Hypothalamus (tissue), 51 donors: Measurements from ENCODE around the gene NEUROD4.

ENCODE experiments used
- DNase-seq, 51 donors: peaks; one replicate each; lab custom pipeline; 2025; lab: John Stamatoyannopoulos, UW

NEUROD4 gene

DNA sequence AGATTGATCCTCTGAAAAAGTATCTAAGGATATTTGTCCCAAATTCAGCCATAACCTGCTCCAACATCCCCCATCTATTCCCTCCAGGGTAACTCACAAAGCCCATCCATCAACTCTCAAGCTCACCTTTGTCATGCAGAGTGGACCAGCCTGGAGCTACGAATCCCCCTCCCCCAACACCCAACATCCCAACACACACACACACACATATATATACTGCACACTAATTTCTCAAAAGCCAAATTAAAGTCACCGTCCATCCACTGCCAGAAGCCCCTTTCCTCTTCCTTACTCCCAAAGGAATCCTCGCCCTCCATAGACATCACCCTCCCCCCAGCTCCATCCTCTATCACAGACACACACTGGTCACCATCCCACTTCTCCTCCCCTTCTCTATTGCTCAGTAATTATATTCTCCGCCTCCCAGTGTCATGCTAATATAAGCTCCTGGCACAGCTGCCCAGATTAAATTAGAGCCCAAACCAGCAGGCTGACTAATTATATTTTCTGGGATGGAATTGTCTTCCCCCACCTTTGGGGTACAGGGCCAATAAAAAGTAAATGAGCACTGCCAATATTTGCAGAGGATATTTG, 21.7 kb upstream of the NEUROD4 start:
- no peak for DNase-seq

DNA sequence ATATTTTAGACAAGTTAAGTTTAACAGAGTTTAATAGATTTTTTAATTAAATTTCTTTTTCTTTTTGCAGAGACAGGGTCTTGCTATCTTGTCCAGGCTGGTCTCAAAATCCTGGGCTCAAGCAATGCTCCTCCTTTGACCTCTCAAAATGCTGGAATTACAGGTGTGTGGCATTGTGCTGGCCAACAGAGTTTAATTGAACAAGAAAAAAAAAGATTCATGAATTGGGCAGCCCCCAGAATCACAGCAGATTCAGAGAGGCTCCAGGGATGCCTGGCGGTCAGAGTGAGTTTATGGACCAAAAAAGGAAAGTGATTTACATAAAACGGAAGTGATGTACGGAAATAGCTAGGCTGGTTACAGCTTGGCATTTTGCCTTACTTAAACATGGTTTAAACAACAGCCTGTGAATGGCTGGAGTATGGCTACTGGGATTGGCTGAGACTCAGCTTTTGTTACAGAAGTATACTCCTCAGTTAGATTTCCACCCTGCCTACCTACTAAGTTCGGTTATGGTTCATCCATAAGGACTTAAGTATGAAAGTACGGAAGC, 20.7 kb upstream of the NEUROD4 start:
- DNase-seq: no peak

DNA sequence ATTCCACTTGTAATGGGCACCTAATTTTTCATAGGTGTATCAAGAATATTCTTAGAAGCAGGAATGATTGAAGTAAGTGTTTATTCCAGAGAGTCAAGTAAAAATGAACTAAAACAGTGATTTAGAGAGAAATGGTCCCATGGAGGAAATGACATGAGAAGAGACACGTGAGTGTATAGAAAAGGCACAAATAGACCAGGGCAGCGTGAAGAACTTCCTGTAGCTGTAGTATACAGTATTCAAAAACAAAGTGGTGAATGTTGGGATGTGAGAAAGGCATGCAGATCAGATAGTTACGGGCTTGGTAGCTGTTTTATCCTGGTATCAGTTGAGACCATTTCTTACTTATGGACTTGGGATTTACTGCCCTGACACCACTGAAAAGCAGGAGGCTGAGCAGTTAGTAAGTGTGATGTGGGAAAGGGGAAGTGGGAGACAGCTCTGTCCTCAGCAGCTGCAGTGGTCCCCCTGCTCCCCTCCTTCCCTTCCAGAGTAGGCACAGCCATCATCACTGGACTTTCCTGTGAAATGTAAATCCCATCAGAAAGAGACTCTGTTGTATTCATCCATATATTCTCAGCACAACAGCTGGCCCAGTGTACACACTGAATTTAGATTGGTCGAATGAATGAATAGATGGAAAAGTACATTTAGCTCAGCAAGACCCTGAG, 18.4 kb upstream of the NEUROD4 start:
- no peak for DNase-seq

- no peak for DNase-seq
Observed at GRCh38 chr12:55002355-55002754, 17.4 kb upstream of the NEUROD4 start.

DNA sequence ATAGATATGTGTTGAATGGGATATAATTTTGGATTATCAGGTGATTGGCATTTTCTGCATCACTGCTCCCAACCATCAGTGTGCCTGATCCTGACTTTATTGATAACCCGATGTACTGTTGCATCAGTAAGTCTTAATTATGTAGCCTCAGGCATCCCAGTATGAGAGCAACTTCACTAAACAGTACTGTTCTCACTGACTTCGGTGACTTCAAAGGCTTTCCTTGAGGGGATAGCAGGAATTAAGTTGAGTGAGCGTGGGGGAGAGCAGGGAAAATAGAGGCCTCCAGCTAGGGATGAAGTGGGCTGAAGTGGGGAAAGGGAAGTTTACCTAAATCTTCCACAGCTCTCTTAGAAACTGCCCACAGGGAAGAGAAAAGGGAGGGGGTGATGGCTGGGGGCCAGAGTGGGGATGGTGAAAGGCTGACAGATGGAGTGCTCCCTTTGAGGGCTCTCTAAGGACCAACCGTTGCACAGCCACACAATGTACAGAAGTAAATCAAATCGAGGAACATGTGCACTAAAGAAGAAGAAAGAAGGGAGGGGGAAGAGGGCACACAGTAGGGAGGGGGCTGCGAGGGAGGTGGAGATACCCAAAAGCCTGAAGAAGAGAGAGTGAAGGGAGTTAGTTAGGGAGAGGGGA, 10.7 kb upstream of the NEUROD4 start:
- DNase-seq: no peak

- no peak for DNase-seq
Observed at GRCh38 chr12:55017416-55017925, 2.3 kb upstream of the NEUROD4 start.

- DNase-seq: no peak
Observed at GRCh38 chr12:55024575-55024974, 4.8 kb downstream of the NEUROD4 start.

DNA sequence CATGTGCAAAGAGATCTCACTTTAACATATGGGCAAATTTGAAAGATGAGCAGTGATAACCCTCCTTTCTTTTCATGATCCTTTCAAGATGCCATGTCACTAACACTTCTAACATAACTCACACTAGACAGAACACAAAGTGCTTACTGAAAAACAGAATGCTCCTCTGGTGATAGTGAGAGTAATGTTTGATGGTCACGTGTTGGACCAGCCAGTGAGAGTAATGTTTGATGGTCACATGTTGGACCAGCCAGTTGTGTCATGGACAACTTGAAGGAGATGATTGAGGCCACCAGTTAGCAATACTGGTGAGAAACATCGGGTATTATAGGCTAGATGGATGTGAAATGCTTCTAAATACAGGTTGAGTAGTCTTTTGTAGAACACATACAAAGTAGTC, 5.7 kb downstream of the NEUROD4 start:
- no peak for DNase-seq

DNA sequence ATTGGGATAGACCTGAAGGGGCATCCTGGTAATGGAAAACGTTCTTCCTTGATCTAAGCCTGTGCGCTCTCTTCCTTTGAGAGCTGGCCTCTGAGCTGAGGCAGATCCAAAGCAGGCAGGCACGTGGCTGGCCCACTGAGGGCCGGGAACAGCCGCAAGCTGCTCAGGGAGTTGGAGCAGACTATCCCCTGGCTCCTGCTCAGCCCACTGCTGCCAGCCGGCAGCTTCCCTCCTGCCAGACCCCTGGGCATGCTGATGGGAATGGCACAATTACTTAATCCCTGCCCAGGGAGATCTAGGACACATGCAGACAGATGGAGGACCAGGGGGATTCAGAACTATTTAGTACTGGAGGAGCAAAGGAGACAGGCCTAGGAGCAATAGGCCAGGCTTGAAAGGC, 14.4 kb downstream of the NEUROD4 start:
- peak in 22 of 51 donors; percentile 1 to 51 (median 26) for DNase-seq

DNA sequence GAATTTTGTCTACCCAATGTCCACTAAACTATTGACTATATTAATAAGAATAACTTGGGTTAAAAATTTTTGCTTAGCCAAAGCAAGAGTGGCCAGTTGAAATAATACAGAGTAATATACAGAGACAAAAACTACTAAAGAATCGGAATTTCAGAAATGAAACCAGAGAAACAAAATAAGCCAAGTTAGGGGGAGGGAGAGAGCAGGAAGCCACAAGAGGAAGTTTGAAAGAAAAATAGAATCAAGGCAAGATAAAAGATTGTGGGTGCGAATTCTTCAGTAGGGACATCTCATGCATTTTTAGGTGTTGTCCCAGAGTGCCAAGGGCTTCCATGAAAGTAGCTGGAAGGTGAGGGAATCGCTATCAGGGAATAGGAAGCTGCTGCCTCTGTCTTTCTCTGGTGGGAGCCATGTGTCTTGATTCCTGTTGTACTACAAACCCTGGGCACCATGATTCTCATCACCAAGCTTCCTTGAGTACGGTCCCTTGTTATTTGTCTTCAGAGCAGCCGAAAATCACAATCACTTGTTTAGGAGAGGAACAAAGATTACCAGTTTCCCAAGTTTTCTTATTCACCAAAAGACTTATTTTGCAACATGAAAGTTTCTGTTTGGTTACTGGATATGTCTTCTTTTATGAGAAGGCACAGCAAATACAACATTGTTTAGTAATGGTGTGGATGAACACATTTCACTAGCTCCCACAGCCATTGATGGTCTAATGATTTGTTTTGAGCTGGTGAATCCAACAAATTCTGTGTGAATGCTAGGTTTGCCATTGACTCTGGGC, 16.7 kb downstream of the NEUROD4 start:
- no peak for DNase-seq

- peak in 1 of 51 donors; percentile 3 for DNase-seq
Observed at GRCh38 chr12:55037351-55037987, 17.7 kb downstream of the NEUROD4 start.

DNA sequence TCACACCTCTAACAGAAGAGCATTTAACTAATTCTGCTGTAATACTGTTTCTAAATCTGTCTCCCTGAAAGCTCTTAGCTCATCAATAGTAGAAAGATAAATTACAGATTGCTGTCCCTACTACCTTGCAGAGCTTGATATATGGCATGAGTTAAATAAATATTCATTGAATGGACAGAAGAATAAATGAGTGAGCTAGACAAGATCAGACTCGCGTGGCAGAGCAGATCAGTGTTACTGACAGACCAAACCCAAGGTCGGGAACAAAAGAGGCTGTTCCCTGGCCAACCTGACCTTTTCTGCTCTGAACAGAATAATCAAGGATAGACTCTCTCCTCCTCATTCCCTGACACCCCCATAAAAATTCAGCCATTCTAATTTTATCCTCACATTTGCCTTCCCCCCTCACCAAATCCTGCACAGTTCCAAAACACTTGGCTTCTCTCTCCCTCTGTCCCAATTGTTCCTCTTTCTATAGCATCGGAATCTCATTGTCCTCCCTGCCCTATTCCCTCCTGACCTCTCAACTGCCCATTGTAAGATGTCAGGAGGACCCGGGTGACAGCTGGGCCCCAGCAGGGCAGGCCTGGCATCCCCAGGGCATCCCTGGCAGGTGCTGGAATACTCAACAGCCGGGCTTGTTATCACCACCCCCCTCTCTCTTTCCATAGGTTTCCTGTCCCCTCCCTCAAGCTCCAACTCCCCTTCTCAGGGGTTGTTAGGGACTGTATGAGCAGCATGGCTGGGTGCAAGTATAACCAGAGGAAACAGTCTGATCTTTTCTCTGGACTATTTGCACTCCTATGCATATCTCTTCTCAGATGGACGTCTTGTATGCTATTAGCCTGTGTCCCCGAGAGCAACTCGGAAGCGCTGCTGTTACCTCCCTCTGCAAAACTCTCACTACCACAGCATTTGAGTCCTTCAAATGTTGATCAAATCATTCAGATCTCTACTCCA, 19.9 kb downstream of the NEUROD4 start:
- DNase-seq: no peak

- no peak for DNase-seq
Observed at GRCh38 chr12:55041345-55042055, 21.7 kb downstream of the NEUROD4 start.

DNA sequence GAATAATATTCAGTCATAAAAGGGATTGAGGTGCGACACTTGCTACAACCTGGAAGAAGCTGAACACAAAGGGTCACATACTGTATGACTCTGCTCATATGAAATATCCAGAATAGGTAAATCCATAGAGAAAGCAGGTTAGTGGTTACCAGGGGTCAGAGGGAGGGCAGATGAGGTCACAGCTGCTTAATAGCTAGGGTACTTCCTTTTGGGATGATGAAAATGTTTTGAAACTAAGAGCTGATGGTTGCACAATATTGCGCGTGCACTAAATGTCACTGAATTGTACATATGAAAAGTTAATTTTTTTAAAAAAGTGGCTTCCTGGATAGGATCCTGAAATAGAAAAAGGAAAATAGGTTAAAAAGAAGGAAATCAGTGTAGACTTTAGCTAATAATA, 23.8 kb downstream of the NEUROD4 start:
- DNase-seq: no peak

- no peak for DNase-seq
Observed at GRCh38 chr12:55044135-55044534, 24.4 kb downstream of the NEUROD4 start.

DNA sequence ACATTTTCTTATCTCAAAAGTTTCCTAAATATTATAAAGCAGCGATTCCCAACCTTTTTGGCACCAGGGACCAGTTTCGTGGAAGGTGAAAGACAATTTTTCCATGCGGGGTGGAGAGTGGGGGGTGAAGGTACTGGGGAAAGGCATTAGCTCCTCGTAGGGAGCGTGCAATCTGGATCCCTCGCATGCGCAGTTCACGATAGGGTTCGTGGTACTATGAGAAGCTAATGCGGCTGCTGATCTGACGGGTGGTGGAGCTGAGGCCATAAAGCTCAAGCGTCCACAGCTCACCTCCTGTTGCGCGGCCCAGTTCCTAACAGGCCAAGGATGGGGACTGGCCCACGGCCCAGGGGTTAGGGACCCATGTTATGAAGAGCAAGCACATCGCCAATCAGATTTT, 29.9 kb downstream of the NEUROD4 start:
- no peak for DNase-seq

DNA sequence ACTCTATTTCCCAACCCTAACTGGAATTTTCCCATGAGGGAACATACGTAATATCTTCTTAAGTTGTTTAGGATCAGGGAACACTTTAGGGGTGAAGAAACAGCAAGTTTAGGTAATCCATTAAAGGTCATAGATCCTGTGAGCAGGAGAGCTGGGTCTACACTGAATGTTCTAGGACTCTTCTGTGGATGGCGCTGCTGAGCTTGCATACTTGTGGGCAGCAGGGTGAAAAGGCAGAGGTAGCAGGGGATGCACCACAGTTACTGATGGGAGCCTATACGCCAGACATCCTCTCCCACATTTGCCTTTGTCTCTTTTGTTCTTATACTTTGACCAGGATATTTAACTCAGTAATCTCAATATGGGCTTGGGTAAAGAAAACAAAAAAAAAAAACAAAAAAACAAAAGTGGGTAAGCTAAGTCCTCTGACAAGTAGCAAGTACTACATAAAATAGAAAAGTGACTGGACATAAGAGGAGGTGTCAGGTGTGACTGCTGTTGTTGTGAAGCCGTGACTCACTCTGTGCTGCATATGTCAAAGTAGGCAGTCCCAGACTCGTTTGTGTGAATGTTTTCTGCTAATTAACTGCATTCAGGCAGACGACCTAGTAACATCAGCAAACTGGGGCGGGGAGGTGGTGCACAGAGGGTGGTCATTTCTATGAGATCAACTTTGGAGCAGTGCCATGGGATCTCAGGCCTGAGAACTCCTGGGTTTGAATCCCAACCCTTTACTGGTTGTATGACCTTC, 31.6 kb downstream of the NEUROD4 start:
- no peak for DNase-seq

DNA sequence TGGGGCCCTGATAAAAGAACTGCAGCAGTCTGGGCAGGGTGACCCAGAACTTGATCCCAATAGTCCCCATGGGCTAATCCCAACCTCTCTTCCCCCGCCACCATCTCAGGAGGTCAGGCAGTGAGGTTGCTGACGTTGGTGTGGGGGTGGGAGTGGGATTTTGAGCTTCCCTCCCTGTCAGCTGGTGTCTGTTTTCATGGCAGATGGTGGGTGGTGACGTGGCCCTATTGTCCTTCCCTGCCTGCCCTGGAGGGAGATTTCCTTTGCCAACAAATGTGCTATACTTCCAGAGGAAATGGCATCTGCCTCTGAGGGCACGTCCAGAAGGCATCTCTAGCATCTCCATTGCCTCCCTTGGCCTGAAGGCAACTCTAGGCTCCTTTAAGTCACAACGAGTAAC, 37.7 kb downstream of the NEUROD4 start:
- no peak for DNase-seq
